IMR-90 (cell line): ENCODE results near the gene CDK11B. TPM values are rescaled to one million over a fixed set of nuclear protein-coding genes. Genes with fewer than 3 reads are reported as not detected.

ENCODE experiments used
- ATAC-seq: fragments of 200-7000 bp; cut with Tn5 transposase; 2 replicates; pipeline ENCODE4 v1.9.1; 2020; ENCODE audit warnings: low read depth, mild to moderate bottlenecking, moderate library complexity
- BruUV-seq: library from RNA; stranded (reverse); fragments of 400-500 nt; replicated peaks from 2 replicates; lab custom pipeline; 2021; lab: Mats Ljungman, UMichigan
- CTCF ChIA-PET: fragments of 300-600 bp; formaldehyde crosslinking; extraction: SDS; loops from one replicate; lab custom pipeline; 2021; ENCODE audit warnings: antibody characterized with exemption; lab: Yijun Ruan, JAX
- POLR2A ChIA-PET: fragments of 300-600 bp; sonication (Branson Sonifier 250); formaldehyde crosslinking; loops from one replicate; lab custom pipeline; 2022; ENCODE audit warnings: antibody characterized with exemption; ENCODE audit not compliant: unreplicated experiment; lab: Charles Lee
- DNase-seq: peaks from one replicate; pipeline ENCODE4 v3.0.0; 2013
- H2AFZ ChIP-seq: replicated peaks from 2 replicates; pipeline ENCODE3; 2013; ENCODE audit warnings: low read length, mild to moderate bottlenecking; ENCODE audit not compliant: poor library complexity
- H2AK5ac ChIP-seq: 2 replicates; pipeline ENCODE4 v1.6.1; 2013; ENCODE audit warnings: low read depth, low read length, inconsistent platforms
- H2AK9ac ChIP-seq: replicated peaks from 2 replicates; pipeline ENCODE3; 2013; ENCODE audit warnings: mild to moderate bottlenecking, low read depth, low read length, moderate library complexity; ENCODE audit not compliant: poor library complexity
- H2BK120ac ChIP-seq: 2 replicates; pipeline ENCODE4 v1.6.1; 2013; ENCODE audit warnings: low read depth, low read length, inconsistent platforms
- H2BK15ac ChIP-seq: 3 replicates; pipeline ENCODE4 v1.6.1; 2013; ENCODE audit warnings: low read depth, low read length, inconsistent platforms
- H2BK20ac ChIP-seq: 2 replicates; pipeline ENCODE4 v1.6.1; 2013; ENCODE audit warnings: low read depth, mild to moderate bottlenecking, inconsistent platforms, low read length, moderate library complexity
- H2BK5ac ChIP-seq: 2 replicates; pipeline ENCODE4 v1.6.1; 2013; ENCODE audit warnings: mild to moderate bottlenecking, low read depth, low read length, inconsistent platforms; ENCODE audit not compliant: poor library complexity, severe bottlenecking
- H3K14ac ChIP-seq: replicated peaks from 2 replicates; pipeline ENCODE4 v1.6.1; 2013; ENCODE audit warnings: low read depth, low read length, inconsistent platforms
- H3K18ac ChIP-seq: 2 replicates; pipeline ENCODE4 v1.6.1; 2013; ENCODE audit warnings: low read depth, low read length, control low read depth
- H3K23ac ChIP-seq: 2 replicates; pipeline ENCODE4 v1.6.1; 2013; ENCODE audit warnings: low read depth, low read length, inconsistent platforms
- H3K27ac ChIP-seq: 2 replicates; pipeline ENCODE4 v1.5.1; 2013; ENCODE audit warnings: mild to moderate bottlenecking, control low read depth, low read length; ENCODE audit not compliant: insufficient read depth
- H3K27me3 ChIP-seq: 2 replicates; pipeline ENCODE4 v1.6.1; 2013; ENCODE audit warnings: low read length; ENCODE audit not compliant: control insufficient read depth, insufficient read depth
- H3K36me3 ChIP-seq: 2 replicates; pipeline ENCODE4 v1.6.1; 2013; ENCODE audit warnings: low read length, mixed read lengths; ENCODE audit not compliant: control insufficient read depth, insufficient read depth
- H3K4ac ChIP-seq: 2 replicates; pipeline ENCODE4 v1.6.1; 2013; ENCODE audit warnings: low read depth, low read length, inconsistent platforms
- H3K4me1 ChIP-seq: 2 replicates; pipeline ENCODE4 v1.6.1; 2013; ENCODE audit warnings: low read length, mixed read lengths; ENCODE audit not compliant: control insufficient read depth, insufficient read depth
- H3K4me2 ChIP-seq: 2 replicates; pipeline ENCODE4 v1.6.1; 2013; ENCODE audit warnings: low read depth, mild to moderate bottlenecking, control low read depth, low read length, moderate library complexity
- H3K4me3 ChIP-seq: 2 replicates; pipeline ENCODE4 v1.5.1; 2013; ENCODE audit warnings: low read depth, mild to moderate bottlenecking, control low read depth, low read length, moderate library complexity; ENCODE audit not compliant: insufficient read depth
- H3K56ac ChIP-seq: 2 replicates; pipeline ENCODE4 v1.6.1; 2013; ENCODE audit warnings: low read length, inconsistent platforms; ENCODE audit not compliant: insufficient read depth; ENCODE audit errors: extremely low read depth
- H3K79me1 ChIP-seq, 2 experiments: 2 replicates each; pipeline ENCODE4 v1.6.1; 2013; ENCODE audit warnings: low read length in 2 of 2, inconsistent platforms in 1 of 2, low read depth in 1 of 2
- H3K9ac ChIP-seq: 2 replicates; pipeline ENCODE4 v1.6.1; 2013; ENCODE audit warnings: low read depth, low read length, control low read depth
- H3K9me1 ChIP-seq: 2 replicates; pipeline ENCODE4 v1.6.1; 2013; ENCODE audit warnings: low read length, inconsistent platforms; ENCODE audit not compliant: insufficient read depth
- H3K9me3 ChIP-seq: 2 replicates; pipeline ENCODE4 v1.6.1; 2013; ENCODE audit warnings: low read length; ENCODE audit not compliant: control insufficient read depth, insufficient read depth
- H4K20me1 ChIP-seq: 2 replicates; pipeline ENCODE4 v1.6.1; 2013; ENCODE audit warnings: low read length, inconsistent platforms; ENCODE audit not compliant: insufficient read depth
- H4K5ac ChIP-seq: 2 replicates; pipeline ENCODE4 v1.6.1; 2013; ENCODE audit warnings: mild to moderate bottlenecking, low read depth, low read length, control low read depth
- H4K8ac ChIP-seq, 2 experiments: 2 replicates each; pipeline ENCODE4 v1.6.1; 2013; ENCODE audit warnings: low read depth in 2 of 2, low read length in 2 of 2, control low read depth in 1 of 2, inconsistent platforms in 1 of 2
- H4K91ac ChIP-seq: 2 replicates; pipeline ENCODE4 v1.6.1; 2013; ENCODE audit warnings: low read depth, low read length, inconsistent platforms; ENCODE audit not compliant: insufficient read depth
- BHLHE40 ChIP-seq: fragments of 150-350 bp; IDR thresholded peaks from 2 replicates; pipeline ENCODE4 v1.6.1; 2016; ENCODE audit warnings: mild to moderate bottlenecking, low read depth, low read length
- CEBPB ChIP-seq: IDR thresholded peaks from 2 replicates; pipeline ENCODE4 v1.6.1; 2012; ENCODE audit warnings: low read depth, low read length, improper control_type of control experiment
- CHD1 ChIP-seq: IDR thresholded peaks from 2 replicates; pipeline ENCODE4 v1.6.1; 2012; ENCODE audit warnings: low read depth, low read length, improper control_type of control experiment
- CTCF ChIP-seq: conservative IDR thresholded peaks from 2 replicates; pipeline ENCODE4 v1.5.1; 2012; ENCODE audit warnings: mild to moderate bottlenecking, low read depth, low read length, improper control_type of control experiment
- ELK1 ChIP-seq: fragments of 150-350 bp; IDR thresholded peaks from 2 replicates; pipeline ENCODE4 v1.6.1; 2016; ENCODE audit warnings: low read depth, mild to moderate bottlenecking, low read length, moderate library complexity, borderline replicate concordance
- FOS ChIP-seq: fragments of 150-350 bp; IDR thresholded peaks from 2 replicates; pipeline ENCODE4 v1.6.1; 2016; ENCODE audit warnings: low read depth, low read length
- MAFK ChIP-seq: IDR thresholded peaks from 2 replicates; pipeline ENCODE4 v1.6.1; 2012; ENCODE audit warnings: low read depth, low read length, improper control_type of control experiment
- MAZ ChIP-seq: IDR thresholded peaks from 2 replicates; pipeline ENCODE4 v1.6.1; 2012; ENCODE audit warnings: low read depth, mild to moderate bottlenecking, low read length, improper control_type of control experiment, moderate library complexity, borderline replicate concordance
- MXI1 ChIP-seq: IDR thresholded peaks from 2 replicates; pipeline ENCODE4 v1.6.1; 2012; ENCODE audit warnings: low read depth, mild to moderate bottlenecking, low read length, moderate library complexity, borderline replicate concordance
- NFE2L2 ChIP-seq: fragments of 150-350 bp; IDR thresholded peaks from 2 replicates; pipeline ENCODE4 v1.6.1; 2016; ENCODE audit warnings: low read depth, mild to moderate bottlenecking, low read length
- POLR2A ChIP-seq: IDR thresholded peaks from 2 replicates; pipeline ENCODE4 v1.6.1; 2012; ENCODE audit warnings: mild to moderate bottlenecking, low read depth, low read length
- RAD21 ChIP-seq: IDR thresholded peaks from 2 replicates; pipeline ENCODE4 v1.6.1; 2012; ENCODE audit warnings: low read length, improper control_type of control experiment
- RCOR1 ChIP-seq: IDR thresholded peaks from 2 replicates; pipeline ENCODE4 v1.6.1; 2012; ENCODE audit warnings: mild to moderate bottlenecking, low read length, improper control_type of control experiment; ENCODE audit not compliant: insufficient replicate concordance
- RFX5 ChIP-seq: IDR thresholded peaks from 2 replicates; pipeline ENCODE4 v1.8.0; 2012; ENCODE audit warnings: low read depth, mild to moderate bottlenecking, low read length, moderate library complexity
- SMC3 ChIP-seq: fragments of 150-350 bp; IDR thresholded peaks from 2 replicates; pipeline ENCODE4 v1.6.1; 2016; ENCODE audit warnings: low read depth, mild to moderate bottlenecking, antibody characterized with exemption, low read length, moderate library complexity
- USF2 ChIP-seq: fragments of 150-350 bp; IDR thresholded peaks from 2 replicates; pipeline ENCODE4 v1.6.1; 2017; ENCODE audit warnings: mild to moderate bottlenecking, antibody characterized with exemption, low read length, low read depth
- WGBS, 2 experiments: methylation state at CpG; one replicate each; pipeline versions ENCODE4 v1.1.5 to v1.1.7; 2013; ENCODE audit warnings: missing lambda C conversion rate in 2 of 2; ENCODE audit not compliant: insufficient read length in 1 of 2; ENCODE audit errors: extremely low coverage in 2 of 2; 5-methylcytosine and 5-hydroxymethylcytosine counted together
- dilution Hi-C: fragments of 300-500 bp; cut with HindIII; formaldehyde crosslinking; loops from one replicate; pipeline ENCODE4 v1.14.3; 2018; ENCODE audit warnings: low sequenced_read_pairs; ENCODE audit not compliant: unreplicated experiment
- in situ Hi-C: fragments of 300-500 bp; cut with MboI; formaldehyde crosslinking; loops from 3 replicates; pipeline ENCODE4 v1.14.3; 2019; ENCODE audit warnings: low sequenced_read_pairs, inconsistent platforms, mixed read lengths
- intact Hi-C: fragments of 100-400 bp; cut with micrococcal nuclease; formaldehyde crosslinking; loops from 2 replicates; pipeline ENCODE4 v1.10.0; 2022
- polyA plus RNA-seq, 3 experiments: library from polyadenylated mRNA; depleted of rRNA; stranded (reverse); fragments of >200 nt; gene quantifications; 2 replicates each; pipeline ENCODE4 v1.2.3, GENCODE V29; 2012; ENCODE audit warnings: low replicate concordance in 1 of 3
- total RNA-seq: library from RNA; depleted of rRNA; stranded (reverse); fragments of >200 nt; gene quantifications from 2 replicates; pipeline ENCODE4 v1.2.3, GENCODE V29; 2012

CDK11B gene
- total and polyA plus RNA-seq, 2 of the 4 experiments (the other 2 are of a cell fraction), result 8.2 to 19.1 TPM

GRCh38 chr1:1598720-1599029 lies 60.1 kb downstream of the CDK11B start:
- Histone ChIP-seq H4K5ac (no peak overlapping the region), H3K36me3 (no peaks in the 10 kb centered on the region), H3K27ac (no peak overlapping the region), H3K4me3 (no peak overlapping the region), H3K23ac (no peak overlapping the region), H3K4ac (no peak overlapping the region), H2BK20ac (no peak overlapping the region), H4K8ac (no peak overlapping the region), H3K4me2 (no peak overlapping the region), H2BK15ac (no peak overlapping the region), H4K20me1 (no peaks in the 10 kb centered on the region), H3K14ac (no peak overlapping the region), H2BK120ac (no peak overlapping the region), H4K91ac (no peak overlapping the region), H2AFZ (peak overlapping the region; percentile 87), H3K9me3 (no peaks in the 10 kb centered on the region), H2AK9ac (peak overlapping the region; percentile 28), H3K4me1 (peaks cover 10% of the 10 kb centered on the region; the same call in 1 of the 2 replicates), H3K27me3 (peaks cover 24% of the 10 kb centered on the region), H3K56ac (no peak overlapping the region), H3K79me1 (no peaks in the 10 kb centered on the region), H2AK5ac (no peak overlapping the region), H3K9ac (no peak overlapping the region), H3K18ac (no peak overlapping the region), H3K9me1 (no peaks in the 10 kb centered on the region), H2BK5ac (no peak overlapping the region)
- WGBS, 2 experiments, result 90% methylated on average over 7 of the region's 13 CpGs; no CpG with 5 or more reads in 1 of the 2 experiments
- no peak for TF ChIP-seq FOS
- TF ChIP-seq NFE2L2, result no peak
- TF ChIP-seq POLR2A, result no peak
- no peak for TF ChIP-seq ELK1
- no peak for TF ChIP-seq CEBPB
- TF ChIP-seq MAZ, result no peak
- no peak for TF ChIP-seq USF2
- TF ChIP-seq SMC3, result no peak
- TF ChIP-seq RFX5, result no peak
- TF ChIP-seq CHD1, result no peak
- no peak for TF ChIP-seq RAD21
- no peak for TF ChIP-seq MXI1
- TF ChIP-seq MAFK, result no peak
- TF ChIP-seq CTCF, result no peak
- no peak for TF ChIP-seq RCOR1
- no peak for TF ChIP-seq BHLHE40
- BruUV-seq, result no TSS peak
- ChIA-PET CTCF (no interaction called here), POLR2A (no interaction called here)
- in situ Hi-C loops, result no loop called here
- no peak for ATAC-seq
- intact Hi-C loops, result no loop called here
- dilution Hi-C loops, result no loop called here
- no peak for DNase-seq
